Heart left ventricle (tissue), 16 donors: ENCODE results near the gene FAM131C. TPM values are rescaled to one million over a fixed set of nuclear protein-coding genes. Genes with fewer than 3 reads are reported as not detected.

ENCODE experiments used
- ATAC-seq, 4 donors: fragments of 200-7000 bp; cut with Tn5 transposase; one replicate each; pipeline ENCODE4 v1.9.1; 2020 to 2022; ENCODE audit warnings: moderate library complexity in 4 of 4, mild to moderate bottlenecking in 3 of 4, moderate number of reproducible peaks in 1 of 4
- DNase-seq, 5 donors: peaks; one replicate each; pipeline ENCODE4 v3.0.0-alpha.2; 2020
- H3K27ac ChIP-seq, 12 donors: fragments of 200-600 bp; sonication (generic) in 4 of 12; one replicate each; pipeline versions ENCODE4 v1.5.0 to v1.8.0; 2016 to 2022; ENCODE audit warnings: mild to moderate bottlenecking in 2 of 12
- H3K27me3 ChIP-seq, 9 donors: fragments of 200-600 bp; sonication (generic) in 2 of 9; one replicate each; pipeline versions ENCODE4 v1.5.1 to v1.8.0; 2016 to 2022; ENCODE audit warnings: mild to moderate bottlenecking in 3 of 9
- H3K36me3 ChIP-seq, 9 donors: fragments of 200-600 bp; sonication (generic) in 2 of 9; one replicate each; pipeline versions ENCODE4 v1.5.0 to v1.8.0; 2018 to 2022; ENCODE audit warnings: mild to moderate bottlenecking in 2 of 9
- H3K4me1 ChIP-seq, 12 donors: fragments of 200-600 bp; sonication (generic) in 4 of 12; one replicate each; pipeline versions ENCODE4 v1.5.0 to v1.8.0; 2016 to 2022; ENCODE audit warnings: mild to moderate bottlenecking in 3 of 12
- H3K4me3 ChIP-seq, 12 donors: fragments of 200-600 bp; sonication (generic) in 4 of 12; one replicate each; pipeline versions ENCODE4 v1.5.0 to v1.8.0; 2017 to 2022; ENCODE audit warnings: mild to moderate bottlenecking in 9 of 12, moderate library complexity in 4 of 12
- H3K9me3 ChIP-seq, 12 donors: fragments of 200-600 bp; sonication (generic) in 4 of 12; one replicate each; pipeline versions ENCODE4 v1.5.0 to v1.8.0; 2016 to 2022; ENCODE audit warnings: mild to moderate bottlenecking in 1 of 12
- POLR2A ChIP-seq, 2 donors: fragments of 450-650 bp; IDR thresholded peaks; one replicate each; pipeline ENCODE4 v1.6.1; 2017; ENCODE audit warnings: antibody characterized with exemption in 2 of 2, mild to moderate bottlenecking in 2 of 2, moderate library complexity in 2 of 2
- WGBS, 4 donors: extraction: QIAGEN DNeasy Blood & Tissue Kit in 2 of 4; methylation state at CpG; one replicate each; pipeline versions ENCODE4 v1.1.5 to v1.1.7; 2013 to 2018; 5-methylcytosine and 5-hydroxymethylcytosine counted together
- intact Hi-C, 10 donors: fragments of 100-400 bp; cut with DNase I; formaldehyde crosslinking; loops; one replicate each; pipeline versions ENCODE4 v1.11.1 to v1.14.2; 2022
- polyA plus RNA-seq, 2 donors: library from polyadenylated mRNA; stranded (reverse); fragments of 200-250 nt; gene quantifications; one replicate each; pipeline ENCODE4 v1.2.3, GENCODE V29; 2013
- total RNA-seq, 9 donors: library from RNA; depleted of rRNA in 2 of 9; stranded (reverse); fragments of >200 nt in 2 of 9; fragmentation: NEBNext Ultra II Directional in 3 of 9; extraction: Animal tissue kit (Norgen Biotek cat#: 25700) in 3 of 9; gene quantifications; one replicate each; pipeline versions ENCODE4 v1.1.0 to v1.2.4, GENCODE V29; 2016 to 2023
- TF ChIP-seq, protein P1 (sequence below), 12 donors: fragments of 200-600 bp; sonication (generic) in 4 of 12; IDR thresholded peaks; one replicate each; pipeline versions ENCODE4 v1.5.0 to v1.8.0; 2018 to 2022; ENCODE audit warnings: antibody characterized with exemption in 12 of 12, mild to moderate bottlenecking in 5 of 12
- donor health status: ischemic (EF 13 %, LVEDD 7.1; RV severe dilation, severe dysfunction).
- donor health status: healthy with polysubstance abuse.
- donor health status: DM: no; HTN: yes; CAD: no.
- donor health status: DM: no; HTN: no; CAD: no.
- donor health status: ischemic (EF 25% LVEDD 6.9; RV normal size, moderate dysfunction).
- donor health status: ischemic (EF 25% LVEDD 5.7; RV mildly dilated, moderate dysfunction).
- donor health status: healthy.
- donor health status: DM: yes; HTN: yes; CAD: no.
- donor health status: ischemic (EF 35%, LVEDD 5.7; RV mildly dilated, moderate dysfunction).
- donor health status: nonischemic (EF 11% LVEDD 7.7; RV severe dilation, severe dysfunction).
- donor health status: DM: yes; HTN: yes; CAD: no.
- donor health status: PGD.
- donor health status: ischemic (EF 29% LVEDD 5.4; RV normal size, mild dysfunction).
- donor health status: nonischemic (EF 23%, LVEDD 6.1; RV moderate dilation, normal function).

FAM131C gene
- total and polyA plus RNA-seq, 11 donors, result 1.1 to 17.8 (median 3.4) TPM

DNA sequence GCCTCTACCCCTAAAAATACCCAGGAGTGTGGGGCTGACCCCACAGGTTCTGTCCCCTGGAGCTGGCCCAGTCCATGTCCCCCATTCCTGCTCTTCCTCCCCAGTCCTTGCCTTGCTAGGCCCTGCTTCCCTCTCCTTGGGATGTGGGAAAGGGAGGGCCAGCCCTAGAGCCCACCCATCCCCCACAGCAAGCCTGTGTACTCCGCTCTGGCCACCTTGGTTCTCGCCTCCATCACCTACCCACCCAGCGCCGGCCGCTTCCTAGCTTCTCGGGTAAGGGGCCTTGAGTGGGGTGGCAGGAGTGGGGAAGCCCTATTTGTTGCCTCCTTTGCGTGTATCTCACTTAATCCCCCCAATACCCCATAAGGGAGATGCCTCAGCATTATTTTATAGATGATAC is 23.1 kb downstream of the FAM131C start:
- H3K27ac ChIP-seq, result no peak overlapping the region
- 71 to 91% (median 82%) methylated on average over 6 to 7 of the region's 7 CpGs for WGBS, 4 donors
- H3K4me1 ChIP-seq, result peaks cover 0 to 11% (median 5%) of the 10 kb centered on the region in 12 donors
- peaks cover 0 to 6% (median 0%) of the 10 kb centered on the region in 9 donors for H3K27me3 ChIP-seq
- intact Hi-C loops, result loop anchor here in 3 of 10 donors (5.0 to 10.0 kb wide), 4 partner anchors 243 to 263 kb away; partner anchors contain the start of gene UQCRHL (in 2 of the 3)
- no peaks in the 10 kb centered on the region for H3K9me3 ChIP-seq
- H3K4me3 ChIP-seq, result no peak overlapping the region
- TF ChIP-seq, protein P1, sequence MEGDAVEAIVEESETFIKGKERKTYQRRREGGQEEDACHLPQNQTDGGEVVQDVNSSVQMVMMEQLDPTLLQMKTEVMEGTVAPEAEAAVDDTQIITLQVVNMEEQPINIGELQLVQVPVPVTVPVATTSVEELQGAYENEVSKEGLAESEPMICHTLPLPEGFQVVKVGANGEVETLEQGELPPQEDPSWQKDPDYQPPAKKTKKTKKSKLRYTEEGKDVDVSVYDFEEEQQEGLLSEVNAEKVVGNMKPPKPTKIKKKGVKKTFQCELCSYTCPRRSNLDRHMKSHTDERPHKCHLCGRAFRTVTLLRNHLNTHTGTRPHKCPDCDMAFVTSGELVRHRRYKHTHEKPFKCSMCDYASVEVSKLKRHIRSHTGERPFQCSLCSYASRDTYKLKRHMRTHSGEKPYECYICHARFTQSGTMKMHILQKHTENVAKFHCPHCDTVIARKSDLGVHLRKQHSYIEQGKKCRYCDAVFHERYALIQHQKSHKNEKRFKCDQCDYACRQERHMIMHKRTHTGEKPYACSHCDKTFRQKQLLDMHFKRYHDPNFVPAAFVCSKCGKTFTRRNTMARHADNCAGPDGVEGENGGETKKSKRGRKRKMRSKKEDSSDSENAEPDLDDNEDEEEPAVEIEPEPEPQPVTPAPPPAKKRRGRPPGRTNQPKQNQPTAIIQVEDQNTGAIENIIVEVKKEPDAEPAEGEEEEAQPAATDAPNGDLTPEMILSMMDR (IDR thresholded peaks at IDR 0.05), result no peak
- no peak for TF ChIP-seq POLR2A (IDR thresholded peaks at IDR 0.05)
- DNase-seq, result no peak
- ATAC-seq, result no peak
- no peaks in the 10 kb centered on the region for H3K36me3 ChIP-seq

DNA sequence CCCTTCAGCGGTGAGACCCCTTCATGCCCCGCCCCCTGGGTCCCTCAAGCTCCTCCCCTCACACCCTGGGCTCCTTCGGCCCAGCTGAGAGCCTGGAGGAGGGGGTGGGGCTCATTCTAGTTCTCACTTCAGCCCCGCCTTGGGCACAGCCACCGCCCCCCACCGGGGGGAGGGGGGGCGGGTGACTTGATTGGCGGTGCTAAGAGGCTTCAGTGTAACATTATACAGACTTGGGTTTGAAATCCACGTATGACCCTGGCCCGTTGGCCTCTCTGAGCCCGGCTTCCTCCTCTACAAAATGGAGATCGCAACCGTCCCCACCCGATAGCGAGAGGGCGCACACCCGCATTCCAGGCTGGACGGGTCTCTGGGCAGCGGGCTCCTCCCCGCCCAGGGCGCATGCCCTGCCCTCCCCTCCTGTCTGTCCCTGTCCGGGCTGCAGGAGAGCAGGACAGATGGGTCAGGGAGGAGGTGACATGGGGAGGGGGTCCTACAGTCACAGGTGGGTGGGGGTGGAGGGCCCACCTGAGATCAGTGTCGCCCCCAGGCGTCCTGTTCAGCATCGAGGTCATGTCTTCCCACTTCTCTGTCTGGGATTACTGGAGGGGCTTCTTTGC is 24.8 kb downstream of the FAM131C start:
- 2 to 6% (median 3%) methylated on average over 18 to 25 of the region's 25 CpGs for WGBS, 4 donors

DNA sequence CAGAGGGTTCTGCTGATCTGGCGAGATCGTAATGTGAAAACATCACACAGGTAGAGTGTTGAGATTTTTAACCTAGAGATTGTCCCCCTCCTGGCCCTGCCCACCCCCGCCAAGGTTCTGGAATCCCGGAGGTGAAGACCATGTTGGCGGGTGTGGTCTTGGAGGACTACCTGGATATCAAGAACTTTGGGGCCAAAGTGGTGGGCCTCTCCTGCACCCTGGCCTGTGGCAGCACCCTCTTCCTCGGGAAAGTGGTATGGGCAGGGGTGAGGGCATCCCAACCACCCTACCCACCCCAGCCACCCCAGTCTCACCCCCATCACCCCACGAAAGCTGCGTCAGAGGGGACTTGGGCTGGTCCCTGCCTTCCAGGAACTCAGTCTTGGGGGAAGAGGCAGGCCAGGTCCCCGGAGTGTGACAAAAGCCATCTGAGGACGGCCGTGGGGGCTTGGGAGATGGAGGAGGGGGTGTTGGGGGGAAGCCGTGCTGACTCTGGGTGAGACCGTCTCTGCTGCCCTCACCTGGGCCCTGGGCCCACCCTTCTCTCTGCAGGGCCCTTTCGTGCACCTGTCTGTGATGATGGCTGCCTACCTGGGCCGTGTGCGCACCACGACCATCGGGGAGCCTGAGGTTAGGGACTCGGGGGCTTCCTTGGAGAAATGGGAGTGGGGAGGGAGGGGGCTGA is 25.5 kb downstream of the FAM131C start:
- peaks cover 0 to 6% (median 0%) of the 10 kb centered on the region in 9 donors for H3K27me3 ChIP-seq
- ATAC-seq, result no peak
- no peak overlapping the region for H3K27ac ChIP-seq
- no peaks in the 10 kb centered on the region for H3K9me3 ChIP-seq
- 69 to 91% (median 82%) methylated on average over 6 to 19 of the region's 19 CpGs for WGBS, 4 donors
- peak overlapping the region in 3 of 12 donors; percentile 44 to 49 (median 45) for H3K4me3 ChIP-seq
- TF ChIP-seq, protein P1 (IDR thresholded peaks at IDR 0.05), result no peak
- TF ChIP-seq POLR2A (IDR thresholded peaks at IDR 0.05), result no peak
- intact Hi-C loops, result loop anchor here in 1 of 10 donors (5.0 kb wide), 1 partner anchor 246 kb away; no protein-coding TSS in a partner anchor
- H3K4me1 ChIP-seq, result peaks cover 0 to 11% (median 5%) of the 10 kb centered on the region in 12 donors
- DNase-seq, result no peak
- no peaks in the 10 kb centered on the region for H3K36me3 ChIP-seq

More for the DNA sequence above, 24.8 kb downstream of the FAM131C start:
- intact Hi-C loops, result loop anchor here in 1 of 10 donors (5.0 kb wide), 1 partner anchor 246 kb away; no protein-coding TSS in a partner anchor
- Histone ChIP-seq H3K27me3 (peaks cover 0 to 6% (median 0%) of the 10 kb centered on the region in 9 donors), H3K27ac (peak overlapping the region in 3 of 12 donors; percentile 3 to 34 (median 18)), H3K4me1 (peaks cover 0 to 11% (median 5%) of the 10 kb centered on the region in 12 donors), H3K4me3 (peak overlapping the region; percentile 4 to 59 (median 44)), H3K9me3 (no peaks in the 10 kb centered on the region), H3K36me3 (no peaks in the 10 kb centered on the region)
- TF ChIP-seq, protein P1 (IDR thresholded peaks at IDR 0.05), result peak in 4 of 12 donors; percentile 6 to 18 (median 12)
- no peak for TF ChIP-seq POLR2A (IDR thresholded peaks at IDR 0.05)
- DNase-seq (peak in 4 of 5 donors; percentile 44 to 72 (median 63)), ATAC-seq (peak; percentile 39 to 75 (median 50))

DNA sequence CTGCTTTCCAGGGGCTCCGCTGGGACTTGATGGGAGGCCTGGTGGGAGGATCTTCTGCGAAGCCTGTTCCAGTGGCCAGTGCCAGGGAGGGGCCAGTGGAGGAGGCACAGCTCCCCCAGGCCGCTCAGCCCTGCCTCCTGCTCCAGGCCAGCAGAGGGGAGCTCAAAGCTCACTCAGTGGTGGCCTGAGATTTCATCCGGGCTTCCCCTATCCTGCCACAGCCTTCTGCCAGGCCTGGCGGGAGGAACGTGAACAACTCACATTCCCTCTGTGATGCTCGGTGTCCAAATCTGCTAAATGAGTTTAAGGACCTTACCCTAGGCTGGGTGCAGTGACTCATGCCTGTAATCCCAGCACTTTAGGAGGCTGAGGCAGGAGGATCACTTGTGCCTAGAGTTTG is 26.6 kb downstream of the FAM131C start:
- Histone ChIP-seq H3K4me1 (peaks cover 0 to 11% (median 5%) of the 10 kb centered on the region in 12 donors), H3K9me3 (no peaks in the 10 kb centered on the region), H3K27ac (no peak overlapping the region), H3K27me3 (peaks cover 0 to 6% (median 0%) of the 10 kb centered on the region in 9 donors), H3K36me3 (no peaks in the 10 kb centered on the region), H3K4me3 (no peak overlapping the region)
- intact Hi-C loops, result loop anchor here in 1 of 10 donors (5.0 kb wide), 1 partner anchor 245 kb away; no protein-coding TSS in a partner anchor
- no peak for DNase-seq
- TF ChIP-seq, protein P1 (IDR thresholded peaks at IDR 0.05), result no peak
- TF ChIP-seq POLR2A (IDR thresholded peaks at IDR 0.05), result no peak
- WGBS, 4 donors, result 58 to 84% (median 67%) methylated on average over 3 to 7 of the region's 7 CpGs
- no peak for ATAC-seq
